Breast epithelium (tissue), 3 donors: Measurements from ENCODE around the gene SCN9A.

Source experiments
- POLR2A ChIP-seq: fragments of 450-650 bp; IDR thresholded peaks from one replicate; pipeline ENCODE4 v1.6.1; 2016; ENCODE audit warnings: antibody characterized with exemption, mild to moderate bottlenecking, moderate library complexity
- POLR2AphosphoS5 ChIP-seq, 3 donors: sonication (generic); formaldehyde crosslinking; IDR thresholded peaks; one replicate each; pipeline ENCODE4 v1.6.1; 2017; ENCODE audit warnings: antibody characterized with exemption in 3 of 3
- TF ChIP-seq, protein P1 (sequence below), 3 donors: fragments of 450-650 bp; IDR thresholded peaks; one replicate each; pipeline ENCODE4 v1.5.1; 2016 to 2017; ENCODE audit warnings: antibody characterized with exemption in 3 of 3, mild to moderate bottlenecking in 3 of 3, moderate library complexity in 3 of 3

GRCh38 chr2:166360906-166361305 lies 14.8 kb downstream of the SCN9A start:
- TF ChIP-seq POLR2A (no peak), POLR2AphosphoS5 (IDR thresholded peaks at IDR 0.05) (no peak)
- TF ChIP-seq, protein P1, sequence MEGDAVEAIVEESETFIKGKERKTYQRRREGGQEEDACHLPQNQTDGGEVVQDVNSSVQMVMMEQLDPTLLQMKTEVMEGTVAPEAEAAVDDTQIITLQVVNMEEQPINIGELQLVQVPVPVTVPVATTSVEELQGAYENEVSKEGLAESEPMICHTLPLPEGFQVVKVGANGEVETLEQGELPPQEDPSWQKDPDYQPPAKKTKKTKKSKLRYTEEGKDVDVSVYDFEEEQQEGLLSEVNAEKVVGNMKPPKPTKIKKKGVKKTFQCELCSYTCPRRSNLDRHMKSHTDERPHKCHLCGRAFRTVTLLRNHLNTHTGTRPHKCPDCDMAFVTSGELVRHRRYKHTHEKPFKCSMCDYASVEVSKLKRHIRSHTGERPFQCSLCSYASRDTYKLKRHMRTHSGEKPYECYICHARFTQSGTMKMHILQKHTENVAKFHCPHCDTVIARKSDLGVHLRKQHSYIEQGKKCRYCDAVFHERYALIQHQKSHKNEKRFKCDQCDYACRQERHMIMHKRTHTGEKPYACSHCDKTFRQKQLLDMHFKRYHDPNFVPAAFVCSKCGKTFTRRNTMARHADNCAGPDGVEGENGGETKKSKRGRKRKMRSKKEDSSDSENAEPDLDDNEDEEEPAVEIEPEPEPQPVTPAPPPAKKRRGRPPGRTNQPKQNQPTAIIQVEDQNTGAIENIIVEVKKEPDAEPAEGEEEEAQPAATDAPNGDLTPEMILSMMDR (IDR thresholded peaks at IDR 0.05): no peak
